GM19438 (cell line): ENCODE measurements around the gene AOC2.

Experiments
- ATAC-seq: cut with Tn5 transposase; IDR thresholded peaks from one replicate; pipeline ENCODE4 v1.9.1; 2021; ENCODE audit warnings: low read depth; ENCODE audit not compliant: unreplicated experiment

AOC2 gene

GRCh38 chr17:42844271-42844670, at the start of gene AOC2:
Gene AOC2 (plus strand): TSS chr17:42844580. CDS start chr17:42844627, 47 bp downstream.
- ATAC-seq = no peak

- no peak for ATAC-seq
Measured at GRCh38 chr17:42795061-42795460, 49.3 kb upstream of the AOC2 start.

- no peak for ATAC-seq
Measured at GRCh38 chr17:42795465-42795864, 48.9 kb upstream of the AOC2 start.

- ATAC-seq = no peak
Measured at GRCh38 chr17:42796066-42796758, 48.2 kb upstream of the AOC2 start.

- ATAC-seq = no peak
Measured at GRCh38 chr17:42797067-42798007, 47.0 kb upstream of the AOC2 start.

GRCh38 chr17:42798011-42798382, 46.4 kb upstream of the AOC2 start:
- no peak for ATAC-seq

GRCh38 chr17:42798383-42799380, 45.7 kb upstream of the AOC2 start, which contains the start of the genes CNTD1 and COA3:
Gene CNTD1 (plus strand): TSS chr17:42798861. CDS start chr17:42799068, 207 bp downstream.
Gene COA3 (minus strand): TSS chr17:42798704. CDS start chr17:42798681, 23 bp downstream.
- peak; percentile 74 for ATAC-seq

GRCh38 chr17:42803074-42803883, 41.1 kb upstream of the AOC2 start:
- no peak for ATAC-seq

GRCh38 chr17:42804918-42805367, 39.4 kb upstream of the AOC2 start:
- no peak for ATAC-seq

GRCh38 chr17:42806249-42806648, 38.1 kb upstream of the AOC2 start:
- ATAC-seq = no peak

GRCh38 chr17:42809250-42809649, 35.1 kb upstream of the AOC2 start:
- no peak for ATAC-seq

GRCh38 chr17:42814633-42815399, 29.6 kb upstream of the AOC2 start:
- no peak for ATAC-seq

- ATAC-seq = no peak
Measured at GRCh38 chr17:42817866-42818265, 26.5 kb upstream of the AOC2 start.

GRCh38 chr17:42818379-42818778, 26.0 kb upstream of the AOC2 start:
- no peak for ATAC-seq

- ATAC-seq = no peak
Measured at GRCh38 chr17:42819939-42820535, 24.3 kb upstream of the AOC2 start.

- no peak for ATAC-seq
Measured at GRCh38 chr17:42821176-42821575, 23.2 kb upstream of the AOC2 start.

GRCh38 chr17:42827472-42827871, 16.9 kb upstream of the AOC2 start:
- no peak for ATAC-seq

GRCh38 chr17:42830971-42831370, 13.4 kb upstream of the AOC2 start:
- no peak for ATAC-seq
